ENCODE results near the gene CAPN15.

- TF ChIP-seq, protein P1, sequence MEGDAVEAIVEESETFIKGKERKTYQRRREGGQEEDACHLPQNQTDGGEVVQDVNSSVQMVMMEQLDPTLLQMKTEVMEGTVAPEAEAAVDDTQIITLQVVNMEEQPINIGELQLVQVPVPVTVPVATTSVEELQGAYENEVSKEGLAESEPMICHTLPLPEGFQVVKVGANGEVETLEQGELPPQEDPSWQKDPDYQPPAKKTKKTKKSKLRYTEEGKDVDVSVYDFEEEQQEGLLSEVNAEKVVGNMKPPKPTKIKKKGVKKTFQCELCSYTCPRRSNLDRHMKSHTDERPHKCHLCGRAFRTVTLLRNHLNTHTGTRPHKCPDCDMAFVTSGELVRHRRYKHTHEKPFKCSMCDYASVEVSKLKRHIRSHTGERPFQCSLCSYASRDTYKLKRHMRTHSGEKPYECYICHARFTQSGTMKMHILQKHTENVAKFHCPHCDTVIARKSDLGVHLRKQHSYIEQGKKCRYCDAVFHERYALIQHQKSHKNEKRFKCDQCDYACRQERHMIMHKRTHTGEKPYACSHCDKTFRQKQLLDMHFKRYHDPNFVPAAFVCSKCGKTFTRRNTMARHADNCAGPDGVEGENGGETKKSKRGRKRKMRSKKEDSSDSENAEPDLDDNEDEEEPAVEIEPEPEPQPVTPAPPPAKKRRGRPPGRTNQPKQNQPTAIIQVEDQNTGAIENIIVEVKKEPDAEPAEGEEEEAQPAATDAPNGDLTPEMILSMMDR (IDR thresholded peaks at IDR 0.05), result no peak
- TF ChIP-seq EP300 (IDR thresholded peaks at IDR 0.05), result no peak
- TF ChIP-seq POLR2A (IDR thresholded peaks at IDR 0.05), result peak in 1 of 2 donors; percentile 16
These were observed 849 bp downstream of the CAPN15 start for GRCh38 chr16:528111-529011.

Data from suprapubic skin (tissue), 3 donors.